Measurements from ENCODE around the gene ARHGAP28. TPM values are rescaled to one million over a fixed set of nuclear protein-coding genes. Genes with fewer than 3 reads are reported as not detected.

Gene ARHGAP28, protein sequence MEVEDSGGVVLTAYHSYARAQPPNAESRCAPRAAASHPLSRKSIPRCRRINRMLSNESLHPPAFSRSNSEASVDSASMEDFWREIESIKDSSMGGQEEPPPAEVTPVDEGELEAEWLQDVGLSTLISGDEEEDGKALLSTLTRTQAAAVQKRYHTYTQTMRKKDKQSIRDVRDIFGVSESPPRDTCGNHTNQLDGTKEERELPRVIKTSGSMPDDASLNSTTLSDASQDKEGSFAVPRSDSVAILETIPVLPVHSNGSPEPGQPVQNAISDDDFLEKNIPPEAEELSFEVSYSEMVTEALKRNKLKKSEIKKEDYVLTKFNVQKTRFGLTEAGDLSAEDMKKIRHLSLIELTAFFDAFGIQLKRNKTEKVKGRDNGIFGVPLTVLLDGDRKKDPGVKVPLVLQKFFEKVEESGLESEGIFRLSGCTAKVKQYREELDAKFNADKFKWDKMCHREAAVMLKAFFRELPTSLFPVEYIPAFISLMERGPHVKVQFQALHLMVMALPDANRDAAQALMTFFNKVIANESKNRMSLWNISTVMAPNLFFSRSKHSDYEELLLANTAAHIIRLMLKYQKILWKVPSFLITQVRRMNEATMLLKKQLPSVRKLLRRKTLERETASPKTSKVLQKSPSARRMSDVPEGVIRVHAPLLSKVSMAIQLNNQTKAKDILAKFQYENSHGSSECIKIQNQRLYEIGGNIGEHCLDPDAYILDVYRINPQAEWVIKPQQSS
- total RNA-seq (2021; ENCODE audit: unreplicated experiment) = 0.41 TPM
- 0.42 TPM for polyA plus RNA-seq (2012; ENCODE audit: insufficient read length)
- Bru-seq, nascent RNA = percentile 25 among the genes with signal in this experiment
- percentile 19 among the genes with signal in this experiment for BruChase-seq, experiment 1, labeled RNA remaining after a 2-hour chase
- BruChase-seq, experiment 2, labeled RNA remaining after a 6-hour chase = percentile 20 among the genes with signal in this experiment
- long read RNA-seq, partial matches to known transcripts = 0 of 2 reads
- long read RNA-seq, other reads (novel, unspliced or antisense) = 2 of 2 reads

DNA sequence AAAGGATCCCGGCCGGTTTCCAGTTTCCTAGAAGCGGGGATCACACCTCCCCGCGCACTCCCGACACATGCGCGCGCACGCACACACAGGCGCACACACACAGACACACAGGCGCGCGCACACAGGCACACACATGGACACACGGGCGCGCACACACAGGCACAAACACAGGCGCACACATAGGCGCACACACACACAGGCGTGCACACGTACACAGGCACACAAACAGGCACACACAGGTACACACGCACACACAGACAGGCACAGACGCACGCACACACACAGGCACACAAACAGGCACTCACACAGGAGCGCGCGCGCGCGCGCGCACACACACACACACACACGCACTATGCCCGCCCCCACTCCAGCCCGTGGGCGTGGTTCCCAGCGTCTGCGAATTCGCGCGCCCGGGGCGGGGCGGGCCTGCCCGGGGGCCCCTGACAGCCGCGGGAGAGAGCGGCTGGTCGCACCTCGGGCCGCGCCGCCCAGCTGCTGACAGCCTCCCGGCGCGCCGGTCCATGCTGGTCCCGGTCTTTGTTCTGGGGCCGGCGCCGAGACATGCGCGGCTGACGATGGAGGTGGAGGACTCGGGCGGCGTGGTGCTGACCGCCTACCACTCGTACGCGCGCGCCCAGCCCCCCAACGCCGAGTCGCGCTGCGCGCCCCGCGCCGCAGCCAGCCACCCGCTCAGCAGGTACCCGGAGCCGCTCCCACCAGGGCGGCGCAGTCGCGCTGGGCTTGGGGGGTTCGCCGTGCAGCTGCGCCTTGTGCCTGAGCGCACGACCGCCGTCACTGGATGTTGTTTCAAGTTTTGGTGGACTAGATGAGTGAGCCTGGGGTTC lies at the start of gene ARHGAP28:
Gene ARHGAP28, plus strand, starts transcription at position 470 of the 845 bp plus-strand sequence. Its CDS starts 106 bp downstream, at position 576.
- no peaks in the 10 kb centered on the region for H3K9me3 ChIP-seq (ENCODE audit: control insufficient read depth, insufficient read depth, low read depth, low read length)
- no peak for TF ChIP-seq POLR2AphosphoS5 (IDR thresholded peaks at IDR 0.05; ENCODE audit: low read depth, low read length)
- TF ChIP-seq CTCF (IDR thresholded peaks at IDR 0.05) = peak; percentile 41
- no peak for TF ChIP-seq REST (IDR thresholded peaks at IDR 0.05; ENCODE audit: insufficient read depth in 1 of 2, low read depth in 2 of 2, low read length in 1 of 2)
- TF ChIP-seq TCF7L2 (IDR thresholded peaks at IDR 0.05; ENCODE audit: low read depth, low read length) = no peak
- no peak for TF ChIP-seq SIN3A (IDR thresholded peaks at IDR 0.05; ENCODE audit: borderline replicate concordance, insufficient read depth, low read depth, low read length)
- H3K36me3 ChIP-seq (ENCODE audit: control insufficient read depth, insufficient read depth, low read length) = no peaks in the 10 kb centered on the region; the same call in 1 of the 2 replicates
- no peak for DNase-seq (ENCODE audit: low read depth, low spot score)
- H3K27ac ChIP-seq (ENCODE audit: low read length) = no peak within 1 kb of the TSS
- ChIA-PET CTCF (no interaction called here), POLR2A (no interaction called here)
- peak; percentile 92 for ATAC-seq
- H3K27me3 ChIP-seq (ENCODE audit: control insufficient read depth, insufficient read depth, low read length) = peaks cover 5% of the 10 kb centered on the region; the same call in 1 of the 2 replicates
- peak within 1 kb of the TSS; percentile 48 to 51 for H3K4me3 ChIP-seq (ENCODE audit: low read depth in 2 of 2, low read length in 2 of 2)
- no TSS peak for BruUV-seq (replicated peaks)
- intact Hi-C loops (cut with micrococcal nuclease; ENCODE audit: unreplicated experiment) = no loop called here
- no peaks in the 10 kb centered on the region; the same call in 1 of the 2 replicates for H3K4me1 ChIP-seq (ENCODE audit: control insufficient read depth, insufficient read depth, low read length)
- in situ Hi-C loops (cut with HindIII; ENCODE audit: low pct_unique_long_range_greater_than_20kb, low sequenced_read_pairs) = no loop called here

GRCh38 chr18:6681331-6681875 lies 48.1 kb upstream of the ARHGAP28 start:
- ATAC-seq (no peak), DNase-seq (ENCODE audit: low read depth, low spot score) (no peak)
- ChIA-PET POLR2A (no interaction called here), CTCF (no interaction called here)
- intact Hi-C loops (cut with micrococcal nuclease; ENCODE audit: unreplicated experiment) (no loop called here), in situ Hi-C loops (cut with HindIII; ENCODE audit: low pct_unique_long_range_greater_than_20kb, low sequenced_read_pairs) (no loop called here)
- no peak overlapping the region for H3K27ac ChIP-seq (ENCODE audit: low read length)
- TF ChIP-seq TCF7L2 (IDR thresholded peaks at IDR 0.05; ENCODE audit: low read depth, low read length) (no peak), CTCF (IDR thresholded peaks at IDR 0.05) (no peak), POLR2AphosphoS5 (IDR thresholded peaks at IDR 0.05; ENCODE audit: low read depth, low read length) (no peak), REST (IDR thresholded peaks at IDR 0.05; ENCODE audit: insufficient read depth in 1 of 2, low read depth in 2 of 2, low read length in 1 of 2) (no peak), SIN3A (IDR thresholded peaks at IDR 0.05; ENCODE audit: borderline replicate concordance, insufficient read depth, low read depth, low read length) (no peak)
- no peaks in the 10 kb centered on the region for H3K27me3 ChIP-seq (ENCODE audit: control insufficient read depth, insufficient read depth, low read length)
- H3K4me1 ChIP-seq (ENCODE audit: control insufficient read depth, insufficient read depth, low read length) = no peaks in the 10 kb centered on the region
- no peaks in the 10 kb centered on the region for H3K9me3 ChIP-seq (ENCODE audit: control insufficient read depth, insufficient read depth, low read depth, low read length)
- no TSS peak for BruUV-seq (replicated peaks)
- H3K4me3 ChIP-seq (ENCODE audit: low read depth in 2 of 2, low read length in 2 of 2) = no peak overlapping the region
- H3K36me3 ChIP-seq (ENCODE audit: control insufficient read depth, insufficient read depth, low read length) = no peaks in the 10 kb centered on the region
